GM18870 (cell line): ENCODE data around the gene LASP1NB.
"Not testable (repeated sequence)": the region's sequence is repeated elsewhere in the genome, so short reads cannot be mapped to it uniquely, and the experiment has no call there.

Experiments used
- ATAC-seq: cut with Tn5 transposase; IDR thresholded peaks from one replicate; pipeline ENCODE4 v1.9.1; 2021; ENCODE audit warnings: moderate library complexity; ENCODE audit not compliant: unreplicated experiment

The LASP1NB gene

GRCh38 chr17:38916771-38917170 is 8.6 kb upstream of the LASP1NB start:
- no peak for ATAC-seq

GRCh38 chr17:38917259-38917658 is 8.2 kb upstream of the LASP1NB start:
- ATAC-seq = no peak

- ATAC-seq = no peak
Measured at GRCh38 chr17:38918129-38918913, 7.1 kb upstream of the LASP1NB start.

- ATAC-seq = no peak
Measured at GRCh38 chr17:38918916-38919315, 6.5 kb upstream of the LASP1NB start.

- no peak for ATAC-seq
Measured at GRCh38 chr17:38919316-38920078, 5.9 kb upstream of the LASP1NB start.

GRCh38 chr17:38920374-38921291 is 4.8 kb upstream of the LASP1NB start:
- ATAC-seq = no peak

- ATAC-seq = no peak
Measured at GRCh38 chr17:38921756-38922411, 3.5 kb upstream of the LASP1NB start.

GRCh38 chr17:38922538-38923297 is 2.7 kb upstream of the LASP1NB start:
- no peak for ATAC-seq

GRCh38 chr17:38926293-38927070 is 1.1 kb downstream of the LASP1NB start:
- no peak for ATAC-seq

- not testable (repeated sequence) for ATAC-seq
Measured at GRCh38 chr17:38930782-38931181, 5.4 kb downstream of the LASP1NB start.

GRCh38 chr17:38933962-38934361 is 8.5 kb downstream of the LASP1NB start:
- not testable (repeated sequence) for ATAC-seq

- no peak for ATAC-seq
Measured at GRCh38 chr17:38939987-38940386, 14.6 kb downstream of the LASP1NB start.

- ATAC-seq = no peak
Measured at GRCh38 chr17:38940404-38940803, 15.0 kb downstream of the LASP1NB start.

GRCh38 chr17:38942696-38943334 is 17.4 kb downstream of the LASP1NB start:
- ATAC-seq = no peak

GRCh38 chr17:38943607-38944006 is 18.2 kb downstream of the LASP1NB start:
- ATAC-seq = no peak

GRCh38 chr17:38947189-38947588 is 21.8 kb downstream of the LASP1NB start:
- no peak for ATAC-seq

- ATAC-seq = not testable (repeated sequence)
Measured at GRCh38 chr17:38953800-38954199, 28.4 kb downstream of the LASP1NB start.

- ATAC-seq = no peak
Measured at GRCh38 chr17:38958326-38958725, 32.9 kb downstream of the LASP1NB start.

GRCh38 chr17:38958756-38959155 is 33.3 kb downstream of the LASP1NB start:
- no peak for ATAC-seq
